ENCODE measurements around the gene FFAR4. TPM values are rescaled to one million over a fixed set of nuclear protein-coding genes. Genes with fewer than 3 reads are reported as not detected.
A peak's percentile ranks its signal among the peaks of the same experiment; 100 is the strongest.

Gene FFAR4
- total and polyA plus RNA-seq, 4 donors: 0.14 to 0.28 (median 0.19) TPM

GRCh38 chr10:93597075-93597599 is 30.7 kb downstream of the FFAR4 start:
- H3K27me3 ChIP-seq (ENCODE audit: control insufficient read depth in 4 of 4, insufficient read depth in 4 of 4, low read length in 3 of 4): no peaks in the 10 kb centered on the region
- WGBS: 71% methylated on average over 1 of the region's 1 CpG
- H3K9ac ChIP-seq (ENCODE audit: low read depth in 1 of 2, low read length in 2 of 2): no peak overlapping the region
- no peaks in the 10 kb centered on the region for H3K9me3 ChIP-seq (ENCODE audit: control insufficient read depth in 4 of 4, low read length in 3 of 4)
- peaks cover 1 to 60% (median 27%) of the 10 kb centered on the region in 4 donors for H3K36me3 ChIP-seq (ENCODE audit: control insufficient read depth in 4 of 4, insufficient read depth in 3 of 4, low read depth in 1 of 4, low read length in 3 of 4)
- H3K4me3 ChIP-seq (ENCODE audit: low read depth in 1 of 3, low read length in 3 of 3): peak overlapping the region in 2 of 3 donors; percentile 63 to 91
- TF ChIP-seq MAX (IDR thresholded peaks at IDR 0.05) (peak; percentile 1), FOXA1 (IDR thresholded peaks at IDR 0.05) (no peak), EGR1 (IDR thresholded peaks at IDR 0.05; ENCODE audit: low read depth in 2 of 2) (no peak), HNF4G (IDR thresholded peaks at IDR 0.05) (no peak), TAF1 (conservative IDR thresholded peaks at IDR 0.05) (no peak), GABPA (IDR thresholded peaks at IDR 0.05 in 1 of 2, conservative IDR thresholded peaks at IDR 0.05 in 1 of 2) (no peak), SP1 (IDR thresholded peaks at IDR 0.05) (no peak), REST (IDR thresholded peaks at IDR 0.05) (no peak), JUND (IDR thresholded peaks at IDR 0.05) (peak in 1 of 2 donors; percentile 18)
- H3K4me1 ChIP-seq (ENCODE audit: control insufficient read depth in 4 of 4, insufficient read depth in 4 of 4, low read length in 3 of 4): peaks cover 0 to 45% (median 25%) of the 10 kb centered on the region in 4 donors
- H3K27ac ChIP-seq (ENCODE audit: low read depth in 1 of 2, low read length in 2 of 2): no peak overlapping the region
- DNase-seq (ENCODE audit: low spot score): no peak

GRCh38 chr10:93598157-93598556 is 31.7 kb downstream of the FFAR4 start:
- TF ChIP-seq NR2F2 (IDR thresholded peaks at IDR 0.05) (no peak), REST (IDR thresholded peaks at IDR 0.05) (no peak), HNF4G (IDR thresholded peaks at IDR 0.05) (no peak), RXRA (IDR thresholded peaks at IDR 0.05) (no peak), EGR1 (IDR thresholded peaks at IDR 0.05; ENCODE audit: low read depth in 2 of 2) (no peak), RAD21 (IDR thresholded peaks at IDR 0.05) (no peak), GABPA (IDR thresholded peaks at IDR 0.05 in 1 of 2, conservative IDR thresholded peaks at IDR 0.05 in 1 of 2) (no peak), SP1 (IDR thresholded peaks at IDR 0.05) (no peak), FOXA2 (IDR thresholded peaks at IDR 0.05) (no peak), YY1 (IDR thresholded peaks at IDR 0.05) (no peak), HNF4A (conservative IDR thresholded peaks at IDR 0.05) (no peak), MAX (IDR thresholded peaks at IDR 0.05) (no peak)
- TF ChIP-seq, protein P1, sequence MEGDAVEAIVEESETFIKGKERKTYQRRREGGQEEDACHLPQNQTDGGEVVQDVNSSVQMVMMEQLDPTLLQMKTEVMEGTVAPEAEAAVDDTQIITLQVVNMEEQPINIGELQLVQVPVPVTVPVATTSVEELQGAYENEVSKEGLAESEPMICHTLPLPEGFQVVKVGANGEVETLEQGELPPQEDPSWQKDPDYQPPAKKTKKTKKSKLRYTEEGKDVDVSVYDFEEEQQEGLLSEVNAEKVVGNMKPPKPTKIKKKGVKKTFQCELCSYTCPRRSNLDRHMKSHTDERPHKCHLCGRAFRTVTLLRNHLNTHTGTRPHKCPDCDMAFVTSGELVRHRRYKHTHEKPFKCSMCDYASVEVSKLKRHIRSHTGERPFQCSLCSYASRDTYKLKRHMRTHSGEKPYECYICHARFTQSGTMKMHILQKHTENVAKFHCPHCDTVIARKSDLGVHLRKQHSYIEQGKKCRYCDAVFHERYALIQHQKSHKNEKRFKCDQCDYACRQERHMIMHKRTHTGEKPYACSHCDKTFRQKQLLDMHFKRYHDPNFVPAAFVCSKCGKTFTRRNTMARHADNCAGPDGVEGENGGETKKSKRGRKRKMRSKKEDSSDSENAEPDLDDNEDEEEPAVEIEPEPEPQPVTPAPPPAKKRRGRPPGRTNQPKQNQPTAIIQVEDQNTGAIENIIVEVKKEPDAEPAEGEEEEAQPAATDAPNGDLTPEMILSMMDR (IDR thresholded peaks at IDR 0.05; ENCODE audit: low read depth, low read length, missing input control): no peak
- TF ChIP-seq, protein P2, sequence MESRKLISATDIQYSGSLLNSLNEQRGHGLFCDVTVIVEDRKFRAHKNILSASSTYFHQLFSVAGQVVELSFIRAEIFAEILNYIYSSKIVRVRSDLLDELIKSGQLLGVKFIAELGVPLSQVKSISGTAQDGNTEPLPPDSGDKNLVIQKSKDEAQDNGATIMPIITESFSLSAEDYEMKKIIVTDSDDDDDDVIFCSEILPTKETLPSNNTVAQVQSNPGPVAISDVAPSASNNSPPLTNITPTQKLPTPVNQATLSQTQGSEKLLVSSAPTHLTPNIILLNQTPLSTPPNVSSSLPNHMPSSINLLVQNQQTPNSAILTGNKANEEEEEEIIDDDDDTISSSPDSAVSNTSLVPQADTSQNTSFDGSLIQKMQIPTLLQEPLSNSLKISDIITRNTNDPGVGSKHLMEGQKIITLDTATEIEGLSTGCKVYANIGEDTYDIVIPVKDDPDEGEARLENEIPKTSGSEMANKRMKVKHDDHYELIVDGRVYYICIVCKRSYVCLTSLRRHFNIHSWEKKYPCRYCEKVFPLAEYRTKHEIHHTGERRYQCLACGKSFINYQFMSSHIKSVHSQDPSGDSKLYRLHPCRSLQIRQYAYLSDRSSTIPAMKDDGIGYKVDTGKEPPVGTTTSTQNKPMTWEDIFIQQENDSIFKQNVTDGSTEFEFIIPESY (IDR thresholded peaks at IDR 0.05): no peak
- TF ChIP-seq, protein P3, sequence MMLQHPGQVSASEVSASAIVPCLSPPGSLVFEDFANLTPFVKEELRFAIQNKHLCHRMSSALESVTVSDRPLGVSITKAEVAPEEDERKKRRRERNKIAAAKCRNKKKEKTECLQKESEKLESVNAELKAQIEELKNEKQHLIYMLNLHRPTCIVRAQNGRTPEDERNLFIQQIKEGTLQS (IDR thresholded peaks at IDR 0.05): no peak
- Histone ChIP-seq H3K4me1 (ENCODE audit: control insufficient read depth in 4 of 4, insufficient read depth in 4 of 4, low read length in 3 of 4) (peaks cover 0 to 55% (median 35%) of the 10 kb centered on the region in 4 donors), H3K9ac (ENCODE audit: low read depth in 1 of 2, low read length in 2 of 2) (peak overlapping the region; percentile 67), H3K27ac (ENCODE audit: low read depth in 1 of 2, low read length in 2 of 2) (peak overlapping the region in 1 of 2 donors; percentile 13), H3K9me3 (ENCODE audit: control insufficient read depth in 4 of 4, low read length in 3 of 4) (no peaks in the 10 kb centered on the region), H3K4me3 (ENCODE audit: low read depth in 1 of 3, low read length in 3 of 3) (peak overlapping the region; percentile 59 to 91 (median 63)), H3K27me3 (ENCODE audit: control insufficient read depth in 4 of 4, insufficient read depth in 4 of 4, low read length in 3 of 4) (no peaks in the 10 kb centered on the region), H3K36me3 (ENCODE audit: control insufficient read depth in 4 of 4, insufficient read depth in 3 of 4, low read depth in 1 of 4, low read length in 3 of 4) (peaks cover 0 to 51% (median 21%) of the 10 kb centered on the region in 4 donors)
- WGBS: 38% methylated on average over 5 of the region's 5 CpGs
- no peak for DNase-seq (ENCODE audit: low spot score)

Measured in liver (tissue), 9 donors.